Vagina (tissue), 2 donors: ENCODE data around the gene CALCA. TPM values are rescaled to one million over a fixed set of nuclear protein-coding genes. Genes with fewer than 3 reads are reported as not detected.

Experiments used
- DNase-seq, 2 donors: peaks; one replicate each; pipeline ENCODE4 v3.0.0-alpha.2; 2017; ENCODE audit errors: extremely low spot score in 2 of 2
- H3K27ac ChIP-seq: fragments of 200-600 bp; sonication (generic); one replicate; pipeline ENCODE4 v1.5.1; 2019
- H3K27me3 ChIP-seq: fragments of 200-600 bp; sonication (generic); one replicate; pipeline ENCODE4 v1.5.1; 2019
- H3K36me3 ChIP-seq, 2 donors: fragments of 200-600 bp; sonication (generic); one replicate each; pipeline ENCODE4 v1.5.1; 2017 to 2019
- H3K4me1 ChIP-seq: fragments of 200-600 bp; sonication (generic); one replicate; pipeline ENCODE4 v1.5.1; 2019
- H3K4me3 ChIP-seq, 2 donors: fragments of 200-600 bp; sonication (generic); 1 replicate in 1 of 2; 2 replicates in 1 of 2; pipeline ENCODE4 v1.5.1; 2016 to 2019
- H3K9me3 ChIP-seq: fragments of 200-600 bp; sonication (generic); one replicate; pipeline ENCODE4 v1.5.1; 2019
- CTCF ChIP-seq, 3 experiments: fragments of 450-650 bp in 2 of 3; fragments of 200-600 bp in 1 of 3; sonication (generic) in 1 of 3; IDR thresholded peaks; one replicate each; pipeline ENCODE4 v1.5.1; 2017 to 2019; ENCODE audit warnings: antibody characterized with exemption in 3 of 3, mild to moderate bottlenecking in 2 of 3, moderate library complexity in 2 of 3
- POLR2A ChIP-seq, 2 donors: fragments of 450-650 bp; IDR thresholded peaks; one replicate each; pipeline ENCODE4 v1.6.1; 2017; ENCODE audit warnings: antibody characterized with exemption in 2 of 2, mild to moderate bottlenecking in 2 of 2, moderate library complexity in 2 of 2
- POLR2AphosphoS5 ChIP-seq, 2 donors: sonication (generic); formaldehyde crosslinking; IDR thresholded peaks; one replicate each; pipeline ENCODE4 v1.9.0; 2017; ENCODE audit warnings: antibody characterized with exemption in 2 of 2, mild to moderate bottlenecking in 2 of 2, low read depth in 1 of 2; ENCODE audit not compliant: insufficient read depth in 1 of 2
- intact Hi-C: fragments of 100-400 bp; cut with DNase I; formaldehyde crosslinking; loops from one replicate; pipeline ENCODE4 v1.15.1; 2023
- total RNA-seq: library from RNA; depleted of rRNA; stranded (reverse); fragments of >200 nt; gene quantifications from one replicate; pipeline ENCODE4 v1.2.3, GENCODE V29; 2016

CALCA gene
- total RNA-seq, 1 donor from 2014 or later = not detected

- Histone ChIP-seq H3K4me1 (peaks cover 9% of the 10 kb centered on the region), H3K9me3 (no peaks in the 10 kb centered on the region), H3K27ac (no peak overlapping the region), H3K36me3 (no peaks in the 10 kb centered on the region), H3K4me3 (no peak overlapping the region), H3K27me3 (peaks cover 5% of the 10 kb centered on the region)
- no peak for DNase-seq
- intact Hi-C loops = no loop called here
- TF ChIP-seq POLR2A (IDR thresholded peaks at IDR 0.05) = no peak
- no peak for TF ChIP-seq CTCF (IDR thresholded peaks at IDR 0.05)
- no peak for TF ChIP-seq POLR2AphosphoS5 (IDR thresholded peaks at IDR 0.05; ENCODE audit: insufficient read depth in 1 of 2, low read depth in 1 of 2)
Observed at GRCh38 chr11:14967581-14968243, 4.4 kb downstream of the CALCA start.

GRCh38 chr11:14956111-14956510 is 16.0 kb downstream of the CALCA start:
- Histone ChIP-seq H3K4me1 (no peaks in the 10 kb centered on the region), H3K4me3 (no peak overlapping the region), H3K36me3 (no peaks in the 10 kb centered on the region), H3K27me3 (no peaks in the 10 kb centered on the region), H3K9me3 (no peaks in the 10 kb centered on the region), H3K27ac (no peak overlapping the region)
- DNase-seq = no peak
- intact Hi-C loops = no loop called here
- TF ChIP-seq POLR2A (IDR thresholded peaks at IDR 0.05) (no peak), CTCF (IDR thresholded peaks at IDR 0.05) (no peak), POLR2AphosphoS5 (IDR thresholded peaks at IDR 0.05; ENCODE audit: insufficient read depth in 1 of 2, low read depth in 1 of 2) (no peak)

GRCh38 chr11:14954581-14954980 is 17.6 kb downstream of the CALCA start:
- intact Hi-C loops = no loop called here
- H3K27ac ChIP-seq = no peak overlapping the region
- H3K4me1 ChIP-seq = no peaks in the 10 kb centered on the region
- no peaks in the 10 kb centered on the region for H3K27me3 ChIP-seq
- no peaks in the 10 kb centered on the region for H3K36me3 ChIP-seq
- no peak for DNase-seq
- no peak for TF ChIP-seq CTCF (IDR thresholded peaks at IDR 0.05)
- TF ChIP-seq POLR2A (IDR thresholded peaks at IDR 0.05) = no peak
- TF ChIP-seq POLR2AphosphoS5 (IDR thresholded peaks at IDR 0.05; ENCODE audit: insufficient read depth in 1 of 2, low read depth in 1 of 2) = no peak
- H3K9me3 ChIP-seq = no peaks in the 10 kb centered on the region
- H3K4me3 ChIP-seq = no peak overlapping the region

GRCh38 chr11:14953904-14954303 is 18.2 kb downstream of the CALCA start:
- TF ChIP-seq POLR2AphosphoS5 (IDR thresholded peaks at IDR 0.05; ENCODE audit: insufficient read depth in 1 of 2, low read depth in 1 of 2) = no peak
- intact Hi-C loops = no loop called here

GRCh38 chr11:14949437-14950147 is 22.6 kb downstream of the CALCA start:
- intact Hi-C loops = no loop called here
- no peak overlapping the region for H3K4me3 ChIP-seq
- H3K27me3 ChIP-seq = no peaks in the 10 kb centered on the region
- no peaks in the 10 kb centered on the region for H3K4me1 ChIP-seq
- H3K36me3 ChIP-seq = no peaks in the 10 kb centered on the region
- peak in 1 of 2 donors; percentile 43 for DNase-seq
- H3K27ac ChIP-seq = no peak overlapping the region
- no peaks in the 10 kb centered on the region for H3K9me3 ChIP-seq
- no peak for TF ChIP-seq CTCF (IDR thresholded peaks at IDR 0.05)
- TF ChIP-seq POLR2AphosphoS5 (IDR thresholded peaks at IDR 0.05; ENCODE audit: insufficient read depth in 1 of 2, low read depth in 1 of 2) = no peak
- TF ChIP-seq POLR2A (IDR thresholded peaks at IDR 0.05) = no peak

More at GRCh38 chr11:14953904-14954303, 18.2 kb downstream of the CALCA start:
- Histone ChIP-seq H3K4me1 (no peaks in the 10 kb centered on the region), H3K9me3 (no peaks in the 10 kb centered on the region), H3K4me3 (no peak overlapping the region), H3K36me3 (no peaks in the 10 kb centered on the region), H3K27ac (no peak overlapping the region), H3K27me3 (no peaks in the 10 kb centered on the region)
- no peak for DNase-seq
